Fibroblast of skin of left quadriceps (primary cell): Measurements from ENCODE around the gene EYS.

Source experiments
- DNase-seq, 2 experiments: peaks; one replicate each; pipeline ENCODE4 v3.0.0-alpha.2; 2013; ENCODE audit warnings: low read depth in 2 of 2

Gene EYS

DNA sequence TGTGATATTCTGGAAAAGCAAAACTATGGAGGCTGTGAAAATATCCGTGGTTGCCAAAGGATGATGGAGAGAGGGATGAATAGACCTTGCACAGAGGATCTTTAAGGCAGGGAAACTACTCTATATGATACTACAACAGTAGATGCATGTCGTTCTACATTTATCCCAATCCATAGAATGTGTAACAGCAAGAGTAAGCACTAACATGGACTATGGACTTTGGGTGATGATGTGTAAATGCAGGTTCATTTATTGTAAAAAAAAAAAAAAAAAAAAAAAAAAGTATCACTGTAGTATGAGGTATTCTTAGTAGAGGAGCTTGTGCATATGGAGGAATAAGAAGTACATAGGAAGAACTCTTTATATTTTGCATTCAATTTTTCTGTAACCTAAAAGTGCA is 1563.9 kb downstream of the EYS start:
- no peak for DNase-seq

DNA sequence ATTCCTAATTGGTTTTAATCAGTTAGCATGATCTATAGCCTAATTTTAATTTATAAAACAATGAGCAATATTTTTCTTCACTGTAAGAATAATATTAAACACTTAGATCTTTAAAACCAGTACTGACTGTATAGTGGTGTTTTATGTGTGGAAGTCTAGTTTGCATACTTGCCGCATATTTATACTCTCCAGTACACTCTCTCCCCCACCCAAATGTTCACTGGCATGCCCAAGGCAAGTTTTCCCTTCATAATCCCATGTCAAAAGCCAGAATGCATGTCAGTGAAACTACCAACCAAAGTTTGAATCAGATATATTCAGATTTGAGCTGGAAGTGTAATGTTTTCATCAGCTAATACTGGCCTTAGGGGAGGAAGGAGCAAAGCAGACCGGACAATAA is 1565.3 kb downstream of the EYS start:
- no peak for DNase-seq

DNA sequence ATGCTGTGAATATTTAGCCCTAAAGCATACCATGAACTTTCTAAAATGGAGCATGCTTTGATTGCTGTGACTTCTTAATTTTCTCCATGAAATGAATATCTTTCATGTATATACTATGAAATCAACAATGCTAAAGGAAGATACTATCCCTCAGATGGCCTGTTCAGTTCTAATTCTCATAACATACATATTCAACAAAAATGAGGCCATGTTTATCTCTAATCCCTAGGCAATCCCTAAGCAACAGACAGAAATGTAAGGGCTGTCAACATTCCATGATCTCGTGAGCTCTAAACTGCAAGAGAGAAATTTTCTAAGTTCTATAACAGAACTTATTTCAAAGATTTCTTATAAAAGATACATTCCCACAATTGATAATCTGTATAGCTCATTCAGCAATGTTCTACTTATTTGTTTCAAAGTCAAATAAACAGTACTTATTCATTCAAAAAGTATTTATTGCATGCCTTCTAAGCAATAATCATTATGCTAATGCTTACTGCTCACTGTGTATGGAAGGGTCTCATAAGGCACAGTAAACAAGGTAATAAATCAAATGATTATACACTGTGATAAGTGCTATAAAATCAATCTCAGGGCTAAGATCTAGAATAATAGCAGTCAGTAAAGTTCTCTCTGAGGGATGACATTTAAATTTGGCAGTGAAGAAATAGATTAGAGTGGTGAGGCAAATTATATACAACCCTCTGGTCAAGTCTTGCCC is 1578.6 kb downstream of the EYS start:
- DNase-seq: no peak

DNA sequence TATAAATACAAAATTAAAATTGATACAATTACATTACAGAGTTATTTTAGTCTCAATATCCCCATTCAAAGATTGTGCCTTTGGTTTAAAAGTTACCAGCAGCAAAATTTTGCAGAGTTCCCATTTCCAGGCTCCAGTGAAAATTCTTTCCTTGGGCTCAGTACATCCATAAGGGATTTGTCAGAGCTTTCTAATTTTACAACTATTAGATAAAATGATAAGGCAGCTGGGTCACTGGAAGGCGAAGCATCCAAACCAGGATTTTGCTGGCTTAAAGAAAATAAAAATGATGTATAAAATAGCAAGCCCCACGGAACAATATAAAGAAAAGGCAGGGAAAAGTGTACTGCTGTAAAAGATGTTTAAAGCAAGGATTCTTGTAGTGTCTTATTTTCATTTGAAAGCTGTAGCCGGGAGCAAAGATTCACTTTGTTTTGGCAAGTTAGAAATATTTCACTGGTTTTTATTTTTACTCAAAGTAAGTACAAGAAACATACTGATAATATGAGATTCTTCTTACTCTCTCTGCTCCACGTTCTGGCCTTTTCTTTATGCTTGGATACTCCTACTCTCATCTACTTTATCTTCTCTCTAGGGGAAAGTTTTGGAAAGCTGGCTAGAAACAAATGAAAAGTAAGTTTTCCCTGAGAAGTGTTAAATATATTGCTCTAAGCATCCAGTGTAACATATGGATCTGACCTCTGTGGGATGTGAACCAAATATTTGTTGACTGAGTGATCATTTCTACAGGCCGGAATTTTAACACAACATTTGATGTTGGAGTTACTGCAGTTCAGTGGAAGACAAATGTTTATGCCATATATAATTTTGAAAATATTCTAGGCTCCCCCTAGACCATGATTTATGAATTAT is 1583.0 kb downstream of the EYS start:
- peak; percentile 17 to 22 for DNase-seq

DNA sequence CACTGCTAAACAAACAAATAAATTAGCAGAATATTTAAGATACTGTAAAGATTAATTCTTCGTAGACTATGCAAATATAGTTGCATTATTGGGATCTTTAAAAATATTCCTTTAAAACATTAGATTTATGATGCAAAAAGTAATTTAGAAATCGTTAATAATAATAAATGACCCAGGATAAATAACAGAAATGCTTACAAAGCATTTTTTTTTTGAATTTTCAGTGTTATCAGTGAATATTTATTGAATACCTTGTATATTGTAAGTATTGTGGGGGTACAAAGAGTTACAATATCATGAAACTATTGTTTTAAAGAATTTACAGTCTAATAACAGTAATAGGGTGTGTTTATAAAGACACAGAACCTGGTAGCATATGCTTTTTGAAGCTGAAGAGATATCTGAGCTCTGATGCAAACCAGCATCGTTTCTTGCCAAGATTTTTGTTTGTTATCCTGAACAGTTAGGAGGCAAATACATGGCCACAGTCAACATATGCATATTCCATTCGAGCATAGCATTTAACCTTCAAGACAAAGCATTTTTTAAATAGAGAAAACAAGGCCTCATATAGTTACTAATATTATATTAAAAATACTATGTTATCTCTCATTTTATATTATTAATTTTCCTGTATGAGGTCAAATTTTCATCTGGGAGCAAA is 1584.2 kb downstream of the EYS start:
- DNase-seq: no peak

DNA sequence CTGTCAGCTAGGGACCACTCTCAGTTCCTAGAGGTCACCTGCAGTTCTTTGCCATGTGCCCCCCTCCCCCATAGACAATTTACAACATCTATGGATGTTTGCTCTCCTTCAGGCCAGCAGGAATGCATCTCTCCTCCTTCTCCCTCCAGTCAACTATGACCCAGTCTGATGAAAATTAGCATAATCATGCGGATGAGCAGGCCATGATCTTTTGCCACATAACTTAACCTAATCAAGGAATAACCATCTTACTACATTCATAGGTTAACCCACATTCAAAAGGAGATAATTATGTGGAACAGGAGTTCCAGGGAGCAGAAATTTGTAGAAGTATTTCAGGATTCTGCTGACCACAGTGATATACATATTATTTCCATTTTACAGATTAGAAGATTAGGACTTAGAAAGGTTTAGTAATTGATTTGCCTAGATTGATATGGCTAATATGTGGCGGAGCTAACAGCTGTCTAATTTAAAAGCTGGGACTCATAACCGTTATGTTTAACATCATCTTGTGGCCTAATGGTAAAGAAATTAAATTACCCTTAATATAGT is 1585.9 kb downstream of the EYS start:
- DNase-seq: no peak

DNA sequence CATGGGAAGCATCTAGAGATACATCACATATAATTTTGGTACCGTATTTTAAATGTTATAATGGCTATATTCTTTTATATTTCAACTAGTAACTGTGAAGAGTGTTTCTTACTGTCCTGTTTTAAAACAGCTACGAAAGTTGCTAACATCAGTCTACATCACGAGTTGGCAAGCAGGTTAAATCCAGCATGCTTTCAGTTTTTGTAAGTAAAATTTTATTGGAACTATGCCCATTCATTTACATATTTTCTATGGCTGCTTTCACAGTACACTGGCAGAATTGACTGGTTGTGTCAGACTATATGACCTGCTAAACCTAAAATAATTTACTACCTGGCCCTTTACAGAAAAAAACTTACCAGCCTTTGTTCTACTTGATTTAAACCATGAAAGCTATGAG is 1593.3 kb downstream of the EYS start:
- no peak for DNase-seq

DNA sequence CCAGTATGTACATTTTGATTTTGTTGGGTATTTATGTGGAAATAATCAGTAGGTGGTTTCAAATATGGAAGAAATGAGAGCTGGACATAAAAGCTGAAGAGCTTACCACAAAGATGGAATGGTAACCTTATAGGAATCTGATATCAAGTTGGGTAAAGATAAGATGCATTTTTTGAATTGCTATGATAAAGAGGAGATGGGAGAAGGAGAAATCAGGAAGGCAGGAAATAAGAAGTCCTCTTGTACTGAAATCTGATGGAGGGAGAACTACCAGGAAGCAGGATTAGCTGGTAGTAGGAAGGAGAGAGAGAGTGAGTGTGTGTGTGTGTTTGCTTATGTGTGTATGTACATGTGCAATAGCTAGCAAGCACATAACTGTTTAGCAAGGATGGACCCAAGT is 1603.0 kb downstream of the EYS start:
- DNase-seq: no peak

DNA sequence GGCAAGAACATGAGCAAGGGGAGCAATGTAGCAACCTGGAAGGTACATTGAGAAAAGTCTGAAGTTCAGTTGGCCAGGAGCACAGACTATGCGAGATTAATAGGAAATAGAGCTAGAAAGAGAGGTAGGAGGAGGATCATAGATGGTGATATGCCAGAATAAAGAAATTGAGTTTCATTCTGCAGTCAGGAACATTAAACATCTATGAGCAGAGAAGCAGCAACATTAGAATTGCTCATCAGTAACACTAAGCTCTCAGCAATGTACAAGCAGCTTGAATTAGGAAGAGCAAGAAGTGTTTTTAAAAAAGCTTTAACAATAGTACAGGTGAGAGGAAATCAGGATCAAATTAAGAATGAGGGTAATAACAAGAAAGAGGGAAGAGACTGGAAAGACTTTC is 1603.5 kb downstream of the EYS start:
- no peak for DNase-seq

DNA sequence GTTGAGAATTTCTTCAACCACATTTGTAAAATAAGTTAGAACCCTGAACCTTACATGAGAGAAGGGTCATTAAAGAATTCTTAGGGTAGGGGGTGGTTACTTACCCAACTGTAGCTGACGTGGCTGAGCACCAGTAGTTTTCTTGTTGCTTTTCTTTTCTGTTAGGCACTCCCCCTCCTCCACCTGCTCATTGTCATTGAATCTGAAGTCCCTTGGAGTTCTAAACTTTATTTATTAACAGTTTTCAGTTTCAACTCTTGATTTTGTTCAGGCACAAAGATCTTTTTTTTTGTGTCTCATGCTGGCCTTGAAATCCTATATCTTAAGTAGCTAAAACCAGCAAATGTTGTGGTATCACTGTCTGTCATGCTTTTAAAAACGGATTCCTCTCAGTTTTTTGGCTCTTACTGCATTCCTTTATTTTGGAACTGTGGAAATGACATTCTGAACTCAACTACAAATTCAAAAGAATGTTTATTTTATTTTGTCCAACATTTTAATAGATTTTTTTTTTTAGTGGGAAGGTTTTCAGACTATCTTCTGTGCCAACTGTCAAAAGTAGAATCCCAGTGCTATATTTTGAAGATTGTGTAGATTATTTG is 1606.2 kb downstream of the EYS start:
- DNase-seq: no peak

DNA sequence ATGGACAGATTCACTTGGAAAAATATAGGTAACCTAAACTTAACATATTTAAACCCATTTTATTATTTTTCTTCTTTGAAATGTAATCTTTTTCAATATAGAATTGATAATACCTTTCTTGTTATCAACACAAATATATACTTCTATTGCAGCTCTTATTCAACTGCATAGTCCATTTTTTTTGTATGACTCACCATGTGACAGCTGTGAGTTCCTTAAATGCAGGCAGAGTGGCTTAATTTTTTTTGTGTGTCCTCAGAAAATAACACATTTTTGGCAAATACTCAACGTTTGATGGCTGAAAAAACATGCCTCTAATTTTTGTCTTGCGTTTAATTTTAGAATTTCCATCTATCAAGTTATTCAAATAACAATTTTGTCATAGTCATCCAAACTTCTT is 1616.7 kb downstream of the EYS start:
- DNase-seq: no peak

DNA sequence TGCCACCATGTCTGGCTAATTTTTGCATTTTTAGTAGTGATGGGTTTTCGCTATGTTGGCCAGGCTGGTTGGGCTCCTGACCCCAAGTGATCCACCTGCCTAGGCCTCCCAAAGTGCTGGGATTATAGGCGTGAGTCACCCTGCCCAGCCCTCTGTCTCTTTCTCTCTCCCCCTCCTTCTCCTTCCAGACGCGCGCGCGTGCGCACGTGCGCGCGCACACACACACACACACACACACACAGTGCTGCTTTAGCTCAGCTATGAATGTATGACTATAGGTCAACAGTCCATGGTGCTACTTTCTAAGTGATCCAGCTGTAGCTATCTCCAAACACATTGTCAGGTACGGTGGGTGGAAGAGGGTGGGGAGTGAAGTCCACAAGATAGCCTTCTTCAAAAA is 1621.9 kb downstream of the EYS start:
- no peak for DNase-seq

DNA sequence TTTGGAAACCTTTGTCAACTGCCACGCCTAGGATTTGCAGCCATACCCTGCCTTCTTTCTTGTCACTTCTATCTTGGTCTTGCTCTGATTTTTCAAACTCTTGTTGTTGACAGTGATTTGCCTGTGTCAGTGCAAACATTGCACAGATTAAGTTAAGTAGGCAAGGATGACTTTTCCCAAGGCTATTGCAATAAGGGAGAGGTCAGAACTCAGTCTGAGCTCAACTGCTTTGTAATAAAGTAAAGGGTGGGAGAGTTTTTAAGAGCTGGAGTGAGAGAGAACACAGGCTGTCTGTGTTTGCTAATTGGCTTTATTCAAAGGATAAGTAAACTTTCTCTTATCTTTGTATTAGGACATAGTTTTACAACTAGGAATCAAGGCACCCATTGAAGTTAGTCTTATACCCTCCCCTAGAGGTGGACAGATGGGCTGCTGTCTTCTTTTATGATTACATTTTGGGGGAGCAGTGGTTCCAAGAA is 1622.8 kb downstream of the EYS start:
- no peak for DNase-seq

DNA sequence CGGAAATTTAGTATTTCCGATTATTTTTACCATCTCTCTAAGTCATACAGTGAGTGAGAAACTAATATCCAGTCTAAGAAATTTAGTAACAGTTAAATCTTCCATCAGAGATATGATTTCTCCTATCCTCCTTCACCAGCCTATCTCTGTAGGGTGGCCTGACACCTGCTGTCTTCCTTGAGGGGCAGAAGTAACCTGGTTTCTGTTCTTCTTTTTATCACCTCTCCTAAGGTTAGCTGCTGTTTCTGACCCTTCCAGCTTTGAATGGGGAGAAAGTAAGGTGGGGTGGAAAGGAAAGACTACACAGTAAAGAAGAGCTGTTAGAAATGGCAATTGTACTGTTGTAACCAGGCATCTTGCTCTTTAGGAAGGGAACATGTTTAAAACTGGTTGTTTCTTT is 1623.8 kb downstream of the EYS start:
- DNase-seq: no peak

DNA sequence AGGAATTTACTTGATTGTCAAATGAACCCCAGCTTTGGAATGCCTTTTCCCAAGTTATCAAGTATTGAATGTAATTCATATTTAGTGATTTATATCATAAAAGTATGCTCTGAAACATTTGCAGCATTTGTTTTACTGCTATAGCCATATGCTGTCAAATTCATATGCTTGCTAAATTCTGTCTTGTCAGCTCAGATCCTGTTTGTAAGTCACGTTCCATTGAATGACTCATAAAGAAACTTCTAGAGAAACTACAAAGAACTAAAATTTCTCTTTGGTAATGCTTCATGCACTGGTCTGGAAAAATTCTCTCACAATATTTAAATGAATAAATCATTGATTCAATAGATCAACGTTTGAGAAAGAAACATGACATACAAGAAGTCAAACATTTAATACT is 1625.6 kb downstream of the EYS start:
- peak; percentile 9 to 16 for DNase-seq

DNA sequence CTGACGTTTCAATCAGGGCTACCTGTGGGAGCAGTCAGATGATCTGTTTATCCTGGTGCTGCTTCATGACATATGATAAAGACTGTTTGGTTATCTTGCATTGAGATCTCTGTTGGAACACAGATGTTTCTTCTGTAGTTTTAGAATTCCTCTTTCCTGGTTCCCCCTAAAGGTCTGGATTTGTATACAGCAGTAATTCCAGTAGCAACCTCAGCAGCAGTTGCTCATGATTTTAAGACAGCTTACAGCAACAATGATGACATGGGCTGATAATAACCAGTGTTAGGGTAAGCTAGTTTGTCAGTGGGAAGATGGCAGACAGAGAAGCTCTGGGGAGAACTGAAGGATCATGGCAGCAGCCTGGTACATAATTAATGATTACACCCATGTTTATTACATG is 1632.0 kb downstream of the EYS start:
- DNase-seq: no peak

DNA sequence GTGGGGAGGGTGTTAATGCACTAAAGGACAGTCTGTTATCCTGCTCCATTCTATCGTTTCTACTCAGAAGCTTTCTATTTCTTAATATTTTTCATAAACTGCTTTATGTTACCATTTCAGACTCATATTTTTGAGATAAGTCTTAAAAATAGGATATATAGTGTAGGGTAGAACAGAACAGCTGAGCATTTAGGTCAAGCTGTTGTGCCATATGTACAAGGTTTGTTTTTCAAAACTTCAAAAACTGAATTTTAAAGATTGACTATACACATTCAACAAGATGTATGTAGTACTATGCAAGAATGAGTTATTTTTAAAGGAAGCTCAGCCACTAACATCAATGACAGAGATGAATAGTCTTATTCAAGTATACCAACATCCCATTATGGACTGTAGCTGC is 1634.3 kb downstream of the EYS start:
- no peak for DNase-seq

DNA sequence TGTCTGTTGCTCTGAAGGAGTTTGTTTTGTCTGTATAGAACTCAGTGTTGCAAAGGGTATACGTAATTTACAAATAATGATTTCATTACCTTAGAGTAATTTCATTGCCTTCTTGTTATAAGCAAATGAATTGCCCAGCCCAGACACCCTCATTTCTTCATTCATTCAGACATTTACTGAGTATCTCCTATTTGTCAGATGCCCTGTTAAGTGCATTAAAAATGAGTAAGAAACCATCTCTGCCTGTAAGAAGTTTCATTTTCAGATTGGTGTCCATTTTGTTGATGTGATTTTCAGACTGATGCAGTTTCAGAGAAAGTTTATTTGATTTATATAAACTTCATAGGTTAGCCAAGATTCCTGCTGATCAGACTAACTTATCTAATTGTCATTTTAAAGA is 1642.1 kb downstream of the EYS start:
- DNase-seq: no peak

DNA sequence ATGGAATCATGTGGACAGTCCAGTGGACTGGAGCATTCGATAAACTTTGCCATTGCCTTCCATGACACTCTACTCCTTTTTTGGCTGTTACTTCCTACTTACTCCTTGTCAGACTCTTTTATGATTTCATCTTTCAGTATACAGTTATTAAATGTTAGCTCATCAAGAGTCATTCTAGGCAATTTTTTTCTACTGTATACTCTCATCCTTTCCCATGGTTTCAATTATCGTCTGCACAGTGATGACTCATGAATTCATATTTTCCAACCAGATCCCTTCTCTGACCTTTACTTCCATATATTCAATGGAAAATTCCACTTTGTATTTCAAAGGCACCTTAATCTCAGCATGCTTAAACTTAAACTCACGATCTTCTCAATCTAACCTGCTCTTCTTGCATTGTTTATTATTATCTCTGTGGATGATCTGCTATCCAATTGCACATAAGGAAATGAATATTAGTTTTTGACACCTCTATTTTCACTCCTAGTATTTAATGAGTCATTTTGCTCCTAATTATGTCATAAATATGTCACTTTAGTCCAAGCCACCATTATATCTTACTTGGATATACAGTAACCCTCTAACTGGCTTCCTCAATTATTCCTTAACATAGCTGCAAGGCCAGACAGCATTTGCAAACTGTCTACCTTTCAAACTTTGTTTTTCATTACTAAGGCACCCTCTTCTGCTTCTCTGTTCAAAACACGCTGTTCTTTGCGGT is 1643.9 kb downstream of the EYS start:
- DNase-seq: peak; percentile 15 to 17

DNA sequence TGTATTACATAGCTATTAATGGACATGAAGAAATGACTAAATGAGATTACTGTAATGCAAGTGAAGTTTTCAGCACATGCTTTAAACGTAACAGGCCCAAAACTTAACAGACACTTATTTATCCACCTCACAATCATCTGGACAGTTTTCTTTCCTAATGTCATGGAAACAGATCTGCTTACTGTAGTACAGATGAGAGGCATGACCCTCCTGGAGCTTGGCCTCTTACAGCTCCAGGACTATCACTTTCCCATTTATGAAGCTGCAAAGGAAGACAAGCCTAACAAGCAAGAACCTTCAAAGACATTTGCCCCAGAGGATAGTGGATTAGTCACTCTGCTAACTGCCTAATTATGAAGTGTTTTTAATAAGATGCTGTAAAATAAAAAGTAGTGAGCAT is 1652.2 kb downstream of the EYS start:
- no peak for DNase-seq

DNA sequence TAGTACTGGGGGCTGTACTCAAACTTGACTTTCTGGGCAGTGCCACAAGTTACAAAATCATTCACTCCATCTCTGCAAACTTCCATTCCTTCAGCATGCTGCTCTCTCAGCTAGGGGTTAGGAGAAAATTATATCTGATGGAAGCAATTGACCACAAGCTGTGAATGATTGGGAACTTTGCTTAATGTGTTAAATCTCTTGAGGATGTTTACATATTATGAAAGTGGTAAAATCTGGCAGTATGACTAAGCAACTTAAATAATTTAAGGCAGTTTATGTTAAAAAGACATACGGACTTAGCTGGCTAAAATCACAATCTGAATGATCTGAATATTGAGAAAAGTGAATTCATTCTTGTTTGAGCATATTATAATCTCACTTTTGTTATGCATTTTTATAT is 1656.4 kb downstream of the EYS start:
- DNase-seq: peak in 1 of 2 experiments; percentile 14
